ENCODE measurements around the gene SPINK1. TPM values are rescaled to one million over a fixed set of nuclear protein-coding genes. Genes with fewer than 3 reads are reported as not detected.
"Not testable (repeated sequence)": the region's sequence is repeated elsewhere in the genome, so short reads cannot be mapped to it uniquely, and the experiment has no call there.

SPINK1 gene
- total RNA-seq, 1 donor from 2014 or later: not detected

DNA sequence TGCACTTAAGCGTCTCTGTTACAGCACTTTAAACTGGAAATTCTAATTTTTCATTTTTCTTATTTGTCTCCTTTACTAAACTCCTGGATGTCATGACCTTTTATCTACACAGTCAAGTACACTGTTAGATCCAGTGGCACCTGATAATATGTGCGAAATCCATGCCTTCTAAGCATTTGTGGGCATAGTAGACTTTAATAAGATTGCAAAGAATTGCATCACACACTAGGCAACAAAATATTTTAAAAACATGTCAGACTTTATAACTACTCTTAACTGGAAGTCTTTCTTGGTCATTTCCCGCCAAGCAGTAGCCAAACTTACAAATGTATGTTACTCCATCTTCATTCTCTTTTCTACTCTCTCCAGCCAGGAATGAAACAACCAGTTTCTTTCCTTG is 5.0 kb upstream of the SPINK1 start:
- Histone ChIP-seq H3K9me3 (no peaks in the 10 kb centered on the region), H3K27ac (no peak overlapping the region), H3K27me3 (no peaks in the 10 kb centered on the region), H3K4me3 (no peak overlapping the region), H3K36me3 (no peaks in the 10 kb centered on the region), H3K4me1 (no peaks in the 10 kb centered on the region)
- TF ChIP-seq, protein P1, sequence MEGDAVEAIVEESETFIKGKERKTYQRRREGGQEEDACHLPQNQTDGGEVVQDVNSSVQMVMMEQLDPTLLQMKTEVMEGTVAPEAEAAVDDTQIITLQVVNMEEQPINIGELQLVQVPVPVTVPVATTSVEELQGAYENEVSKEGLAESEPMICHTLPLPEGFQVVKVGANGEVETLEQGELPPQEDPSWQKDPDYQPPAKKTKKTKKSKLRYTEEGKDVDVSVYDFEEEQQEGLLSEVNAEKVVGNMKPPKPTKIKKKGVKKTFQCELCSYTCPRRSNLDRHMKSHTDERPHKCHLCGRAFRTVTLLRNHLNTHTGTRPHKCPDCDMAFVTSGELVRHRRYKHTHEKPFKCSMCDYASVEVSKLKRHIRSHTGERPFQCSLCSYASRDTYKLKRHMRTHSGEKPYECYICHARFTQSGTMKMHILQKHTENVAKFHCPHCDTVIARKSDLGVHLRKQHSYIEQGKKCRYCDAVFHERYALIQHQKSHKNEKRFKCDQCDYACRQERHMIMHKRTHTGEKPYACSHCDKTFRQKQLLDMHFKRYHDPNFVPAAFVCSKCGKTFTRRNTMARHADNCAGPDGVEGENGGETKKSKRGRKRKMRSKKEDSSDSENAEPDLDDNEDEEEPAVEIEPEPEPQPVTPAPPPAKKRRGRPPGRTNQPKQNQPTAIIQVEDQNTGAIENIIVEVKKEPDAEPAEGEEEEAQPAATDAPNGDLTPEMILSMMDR (IDR thresholded peaks at IDR 0.05): no peak
- intact Hi-C loops (cut with DNase I): no loop called here
- DNase-seq (ENCODE audit: low spot score in 2 of 2): no peak

DNA sequence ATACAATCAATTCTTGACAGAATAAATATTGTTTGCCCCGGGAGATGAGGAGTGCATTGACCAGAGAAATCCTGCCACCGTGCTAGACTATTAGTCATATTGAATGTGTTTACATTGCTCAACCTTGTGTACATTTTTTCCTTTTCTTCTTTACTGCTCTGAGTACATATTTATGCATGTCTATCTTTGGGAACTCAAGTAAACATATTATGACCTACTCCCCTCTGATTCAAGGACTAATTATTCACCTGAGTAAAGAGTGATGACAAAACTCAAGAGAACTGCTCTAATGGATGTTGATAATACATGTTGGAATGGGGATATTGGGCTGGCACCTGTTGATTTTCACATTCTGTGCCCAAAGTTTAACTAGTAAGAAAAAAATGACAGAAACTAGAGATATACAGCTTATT is 3.9 kb upstream of the SPINK1 start:
- DNase-seq (ENCODE audit: low spot score in 2 of 2): no peak
- Histone ChIP-seq H3K36me3 (no peaks in the 10 kb centered on the region), H3K9me3 (no peaks in the 10 kb centered on the region), H3K27me3 (no peaks in the 10 kb centered on the region), H3K4me3 (no peak overlapping the region), H3K4me1 (no peaks in the 10 kb centered on the region), H3K27ac (no peak overlapping the region)
- intact Hi-C loops (cut with DNase I): no loop called here
- TF ChIP-seq, protein P1 (IDR thresholded peaks at IDR 0.05): no peak

DNA sequence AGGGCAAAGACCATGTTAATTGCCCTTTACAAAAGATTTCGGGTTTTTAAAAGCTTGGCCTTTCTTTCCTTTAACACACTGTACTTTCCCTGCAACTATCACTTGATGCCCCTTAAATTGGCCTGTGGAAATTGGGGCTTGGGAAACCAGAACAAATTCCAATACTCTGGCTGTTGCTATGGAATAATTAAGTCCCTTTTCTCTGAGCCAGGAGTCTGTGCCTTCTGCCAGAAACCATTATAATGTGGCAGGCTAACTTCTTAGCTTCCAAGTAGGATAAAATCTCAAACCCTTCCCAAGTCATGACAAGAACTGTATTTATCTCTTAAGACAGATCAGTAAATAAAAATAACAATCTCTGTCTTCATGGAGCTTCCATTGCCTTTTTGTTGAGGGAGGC is 1.1 kb upstream of the SPINK1 start:
- intact Hi-C loops (cut with DNase I): no loop called here
- no peaks in the 10 kb centered on the region for H3K27me3 ChIP-seq
- no peaks in the 10 kb centered on the region for H3K4me1 ChIP-seq
- no peak for DNase-seq (ENCODE audit: low spot score in 2 of 2)
- H3K9me3 ChIP-seq: no peaks in the 10 kb centered on the region
- H3K27ac ChIP-seq: no peak overlapping the region
- TF ChIP-seq, protein P1 (IDR thresholded peaks at IDR 0.05): no peak
- no peaks in the 10 kb centered on the region for H3K36me3 ChIP-seq
- no peak overlapping the region for H3K4me3 ChIP-seq

- H3K4me1 ChIP-seq: no peaks in the 10 kb centered on the region
- intact Hi-C loops (cut with DNase I): no loop called here
- no peaks in the 10 kb centered on the region for H3K27me3 ChIP-seq
These were observed 1.4 kb downstream of the SPINK1 start for GRCh38 chr5:147830035-147830434.

GRCh38 chr5:147827017-147827416 is 4.5 kb downstream of the SPINK1 start:
- H3K36me3 ChIP-seq; DNase-seq (ENCODE audit: low spot score in 2 of 2); H3K27me3 ChIP-seq; H3K4me3 ChIP-seq; H3K9me3 ChIP-seq; H3K4me1 ChIP-seq; H3K27ac ChIP-seq; intact Hi-C loops (cut with DNase I): not testable (repeated sequence)

More at GRCh38 chr5:147830035-147830434, 1.4 kb downstream of the SPINK1 start:
- Histone ChIP-seq H3K36me3 (no peaks in the 10 kb centered on the region), H3K9me3 (no peaks in the 10 kb centered on the region), H3K27ac (no peak overlapping the region), H3K4me3 (no peak overlapping the region)
- TF ChIP-seq, protein P1 (IDR thresholded peaks at IDR 0.05): no peak
- no peak for DNase-seq (ENCODE audit: low spot score in 2 of 2)

- Histone ChIP-seq H3K27me3 (no peaks in the 10 kb centered on the region), H3K4me1 (no peaks in the 10 kb centered on the region), H3K27ac (no peak overlapping the region), H3K9me3 (no peaks in the 10 kb centered on the region), H3K4me3 (no peak overlapping the region), H3K36me3 (no peaks in the 10 kb centered on the region)
- TF ChIP-seq, protein P1 (IDR thresholded peaks at IDR 0.05): no peak
- intact Hi-C loops (cut with DNase I): no loop called here
- DNase-seq (ENCODE audit: low spot score in 2 of 2): no peak
These were observed 5.1 kb downstream of the SPINK1 start for GRCh38 chr5:147826361-147826760.
